ENCODE measurements around the gene NOPCHAP1.
A peak's percentile ranks its signal among the peaks of the same experiment; 100 is the strongest.
"Not testable (repeated sequence)": the region's sequence is repeated elsewhere in the genome, so short reads cannot be mapped to it uniquely, and the experiment has no call there.

NOPCHAP1 gene, protein sequence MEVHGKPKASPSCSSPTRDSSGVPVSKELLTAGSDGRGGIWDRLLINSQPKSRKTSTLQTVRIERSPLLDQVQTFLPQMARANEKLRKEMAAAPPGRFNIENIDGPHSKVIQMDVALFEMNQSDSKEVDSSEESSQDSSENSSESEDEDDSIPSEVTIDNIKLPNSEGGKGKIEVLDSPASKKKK

DNA sequence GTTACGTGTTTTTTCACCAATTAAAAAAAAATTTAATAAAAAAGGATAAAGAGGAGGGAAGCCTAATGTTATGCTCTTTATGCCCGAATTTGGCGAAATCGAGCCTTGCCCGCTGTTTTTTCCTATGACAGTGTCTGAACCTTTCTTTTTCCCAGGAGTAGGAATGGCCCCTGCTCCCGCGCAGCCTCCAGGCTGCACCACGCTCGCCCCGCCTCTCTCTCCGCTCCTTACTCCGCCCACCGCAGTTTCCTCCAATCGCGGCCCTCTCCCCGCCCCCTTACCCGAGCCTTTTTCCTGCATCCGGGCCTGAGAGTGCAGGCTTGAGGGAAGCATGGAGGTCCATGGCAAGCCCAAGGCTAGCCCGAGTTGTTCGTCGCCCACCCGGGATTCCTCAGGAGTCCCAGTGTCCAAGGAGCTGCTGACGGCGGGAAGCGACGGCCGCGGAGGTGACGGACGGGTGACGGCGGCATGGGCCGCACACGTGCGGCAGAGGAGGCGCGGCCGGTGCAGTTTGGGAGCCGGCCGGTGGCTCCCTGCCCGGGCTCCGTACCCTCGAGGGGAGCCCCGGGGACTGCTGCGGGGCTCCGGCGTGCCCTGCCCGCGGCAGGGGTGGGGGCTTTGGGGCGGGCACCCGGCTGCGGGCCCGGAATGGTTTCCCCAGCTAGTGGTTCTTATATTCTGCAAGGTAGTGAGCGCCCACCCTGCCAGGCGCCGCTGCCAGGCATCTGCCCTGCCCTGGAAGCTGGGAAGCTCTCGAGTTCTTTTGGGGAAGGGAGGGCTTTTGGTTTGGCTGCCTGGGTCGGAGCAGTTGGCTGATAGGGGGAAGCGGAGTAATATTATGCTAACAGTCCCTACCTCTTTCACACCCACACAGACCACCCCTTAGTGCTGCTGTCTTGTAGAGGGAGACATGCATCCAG, at the start of gene NOPCHAP1:
Gene NOPCHAP1, plus strand, starts transcription at position 295 of the 920 bp plus-strand sequence. Its CDS starts 37 bp downstream, at position 332.
- DNase-seq (ENCODE audit: low read depth): peak; percentile 71

DNA sequence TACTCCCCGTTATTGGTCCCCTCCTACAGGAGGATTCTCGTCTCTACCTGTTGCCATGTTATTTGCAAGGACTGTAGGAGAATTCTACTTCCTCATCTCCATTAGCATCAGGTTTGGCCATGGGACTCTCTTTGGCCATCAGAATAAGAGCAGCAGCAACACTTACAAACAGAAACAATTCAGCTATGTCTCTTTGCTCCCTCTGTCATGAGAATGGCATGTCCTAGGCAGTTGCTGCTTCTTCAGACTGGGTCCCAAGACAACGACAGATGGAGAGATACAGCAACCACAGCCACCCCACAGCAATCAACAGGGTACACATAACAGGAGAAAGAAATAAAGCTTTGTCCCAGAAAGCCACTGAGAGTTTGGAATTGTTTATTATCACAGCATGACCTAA, 47.7 kb upstream of the NOPCHAP1 start:
- DNase-seq (ENCODE audit: low read depth): no peak

DNA sequence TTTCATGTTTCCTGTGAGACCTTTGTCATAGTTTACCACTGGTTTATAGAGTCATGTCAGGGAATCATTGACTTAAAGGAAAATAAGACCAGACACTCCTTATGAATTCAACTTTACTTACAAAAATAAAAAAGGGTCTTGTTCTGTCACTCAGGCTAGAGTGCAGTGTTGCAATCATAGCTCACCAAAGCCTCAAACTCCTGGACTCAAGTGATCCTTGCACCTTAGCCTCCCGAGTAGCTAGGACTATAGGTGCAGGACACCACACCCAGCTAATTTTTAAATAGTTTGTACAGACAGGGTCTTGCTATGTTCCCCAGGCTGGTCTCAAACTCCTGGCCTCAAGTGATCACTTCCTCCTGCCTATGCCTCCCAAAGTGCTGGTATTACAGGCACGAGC, 47.0 kb upstream of the NOPCHAP1 start:
- DNase-seq (ENCODE audit: low read depth): no peak

DNA sequence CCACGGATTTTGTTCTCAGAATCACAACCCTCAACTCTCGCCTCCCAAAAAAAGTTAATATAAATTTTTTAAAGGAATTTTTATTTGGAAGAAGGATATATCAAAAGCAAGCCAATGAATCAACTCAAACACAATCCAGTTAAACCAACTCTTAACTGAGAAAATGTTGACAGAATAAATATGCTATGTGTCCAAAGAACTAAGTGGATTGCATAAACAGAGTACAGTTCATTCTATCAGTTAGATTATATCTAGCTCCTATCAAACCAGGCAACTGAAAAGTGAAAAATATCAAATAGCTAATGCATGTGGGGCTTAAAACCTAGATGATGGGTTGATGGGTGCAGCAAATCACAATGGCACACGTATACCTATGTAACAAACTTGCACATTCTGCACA, 44.7 kb upstream of the NOPCHAP1 start:
- no peak for DNase-seq (ENCODE audit: low read depth)

DNA sequence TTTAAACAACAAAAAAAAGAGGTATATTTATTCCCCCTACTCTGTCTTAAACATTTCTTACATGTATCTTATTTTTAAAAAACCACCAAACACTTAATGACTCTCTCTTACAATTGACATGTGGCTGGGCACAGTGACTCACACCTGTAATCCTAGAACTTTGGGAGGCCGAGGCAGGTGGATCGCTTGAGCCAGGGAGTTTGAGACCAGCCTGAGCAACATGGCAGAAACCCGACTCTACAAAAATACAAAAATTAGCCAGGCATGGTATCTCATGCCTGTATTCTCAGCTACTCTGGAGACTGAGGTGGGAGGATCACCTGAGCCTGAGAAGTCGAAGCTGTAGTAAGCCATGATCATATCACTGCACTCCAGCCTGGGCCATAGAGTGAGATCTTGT, 44.0 kb upstream of the NOPCHAP1 start:
- DNase-seq (ENCODE audit: low read depth): no peak

DNA sequence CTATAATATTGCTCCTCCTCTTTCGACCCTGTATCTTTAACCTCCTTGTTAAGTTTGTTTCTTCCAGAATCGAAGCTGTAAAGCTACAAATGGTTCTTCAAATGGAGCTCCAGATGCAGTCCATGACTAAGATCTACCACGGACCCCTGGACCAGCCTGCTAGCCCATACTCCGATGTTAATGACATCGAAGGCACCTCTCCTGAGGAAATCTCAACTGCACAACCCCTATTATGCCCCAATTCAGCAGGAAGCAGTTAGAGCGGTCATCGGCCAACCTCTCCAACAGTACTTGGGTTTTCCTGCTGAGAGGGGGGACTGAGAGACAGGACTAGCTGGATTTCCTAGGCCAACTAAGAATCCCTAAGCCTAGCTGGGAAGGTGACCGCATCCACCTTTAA, 42.7 kb upstream of the NOPCHAP1 start:
- not testable (repeated sequence) for DNase-seq (ENCODE audit: low read depth)

DNA sequence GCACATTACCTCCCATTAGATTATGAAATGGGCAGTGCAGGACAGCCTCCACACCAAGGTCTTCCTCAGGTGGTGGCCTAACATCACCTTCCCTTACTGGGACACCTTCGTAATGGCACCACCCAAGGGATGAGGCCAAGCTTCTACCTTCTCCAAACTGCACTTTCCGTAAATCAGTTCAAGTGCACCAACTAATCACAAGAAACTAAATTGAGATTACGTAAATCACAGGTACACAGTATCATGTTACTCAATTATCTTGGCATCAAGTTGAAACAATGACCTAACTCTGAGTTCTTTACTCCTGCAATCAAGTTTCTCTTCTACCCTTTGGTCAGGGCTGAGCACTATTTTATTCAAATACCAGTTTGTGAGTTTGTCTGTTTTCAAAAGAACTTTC, 41.9 kb upstream of the NOPCHAP1 start:
- no peak for DNase-seq (ENCODE audit: low read depth)

DNA sequence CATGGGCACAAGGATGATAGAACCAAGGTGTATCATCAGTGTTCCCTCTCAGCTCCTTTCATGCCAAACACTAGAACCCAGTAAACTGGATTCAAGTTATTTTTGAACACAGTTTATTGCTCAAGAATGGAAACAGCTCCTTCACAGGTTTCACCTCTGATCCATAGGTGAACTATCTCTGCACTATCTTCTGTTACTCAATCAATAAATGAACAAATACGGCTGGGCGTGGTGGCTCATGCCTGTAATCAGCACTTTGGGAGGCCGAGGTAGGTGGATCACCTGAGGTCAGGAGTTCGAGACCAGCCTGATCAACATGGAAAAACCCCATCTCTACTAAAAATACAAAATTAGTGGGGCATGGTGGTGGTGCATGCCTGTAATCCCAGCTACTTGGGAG, 37.4 kb upstream of the NOPCHAP1 start:
- not testable (repeated sequence) for DNase-seq (ENCODE audit: low read depth)

DNA sequence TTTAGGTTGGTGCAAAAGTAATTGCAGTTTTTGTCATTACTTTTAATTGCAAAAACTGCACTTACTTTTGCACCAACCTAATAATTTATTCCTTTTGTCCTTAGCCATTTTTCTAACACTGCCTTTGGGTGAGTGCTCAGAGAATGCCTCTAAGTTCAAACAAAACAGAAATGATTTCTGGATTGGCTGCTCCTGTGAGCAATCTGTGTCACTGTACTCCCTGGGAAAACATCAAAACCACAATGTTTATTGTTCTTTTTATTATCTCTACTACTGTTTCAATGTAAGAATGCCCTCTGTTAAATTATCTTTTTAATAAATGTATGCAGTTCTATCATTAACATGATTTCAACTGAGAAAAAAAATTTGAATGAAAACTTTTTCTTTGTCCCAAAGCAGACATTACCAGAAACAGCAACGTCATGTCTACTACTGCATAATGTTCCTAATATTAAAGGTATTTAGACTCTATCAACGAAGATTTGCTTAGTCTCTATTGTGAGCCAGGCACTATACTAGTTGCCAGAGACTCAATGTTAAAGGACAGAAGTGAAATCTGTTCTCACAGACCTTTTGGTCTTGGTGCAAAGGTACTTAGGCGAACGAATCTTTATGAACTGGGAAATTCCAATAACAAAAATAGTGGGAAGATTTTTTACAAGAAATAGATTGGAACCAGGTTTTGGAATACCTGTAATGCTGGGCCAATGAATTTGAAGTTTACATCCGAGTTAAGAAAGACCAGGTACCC, 34.2 kb upstream of the NOPCHAP1 start:
- DNase-seq (ENCODE audit: low read depth): no peak

DNA sequence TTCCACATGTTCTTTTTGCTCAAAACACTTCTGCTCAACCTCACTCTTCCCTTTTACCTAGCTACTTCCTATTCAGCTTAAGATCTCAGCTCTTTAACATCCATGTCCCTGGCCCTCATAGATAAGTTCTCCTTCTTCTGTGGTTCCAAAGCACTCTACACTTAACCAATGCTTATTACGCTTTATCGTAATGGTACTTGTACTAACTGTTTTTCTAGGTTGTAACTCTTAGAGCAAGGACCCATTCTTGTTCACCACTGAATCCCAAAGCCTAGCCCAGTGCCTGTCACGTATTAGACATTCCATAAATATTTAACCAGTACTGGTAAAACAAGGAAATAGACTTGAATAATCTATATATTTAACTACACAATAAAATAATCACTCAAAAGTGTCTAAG, 33.3 kb upstream of the NOPCHAP1 start:
- no peak for DNase-seq (ENCODE audit: low read depth)

DNA sequence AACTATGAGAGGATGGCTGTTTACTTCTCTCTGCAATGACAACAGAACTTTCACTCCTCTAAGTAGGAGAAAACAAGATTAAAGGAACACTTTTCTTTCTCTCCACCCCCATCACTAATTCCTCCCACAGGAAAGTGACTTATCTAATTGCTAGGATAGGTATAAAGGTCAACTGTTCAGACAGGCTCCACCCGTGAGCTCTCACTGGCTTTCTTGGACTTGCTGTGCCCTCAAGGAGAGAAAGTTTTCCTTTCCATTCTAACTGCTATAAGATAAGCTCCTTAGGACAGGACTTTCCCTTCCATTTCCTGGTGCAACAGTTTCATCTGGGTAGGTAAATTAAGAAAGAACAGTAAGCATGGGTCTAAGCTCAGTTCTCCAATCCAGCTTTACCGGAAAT, 32.8 kb upstream of the NOPCHAP1 start:
- DNase-seq (ENCODE audit: low read depth): no peak

DNA sequence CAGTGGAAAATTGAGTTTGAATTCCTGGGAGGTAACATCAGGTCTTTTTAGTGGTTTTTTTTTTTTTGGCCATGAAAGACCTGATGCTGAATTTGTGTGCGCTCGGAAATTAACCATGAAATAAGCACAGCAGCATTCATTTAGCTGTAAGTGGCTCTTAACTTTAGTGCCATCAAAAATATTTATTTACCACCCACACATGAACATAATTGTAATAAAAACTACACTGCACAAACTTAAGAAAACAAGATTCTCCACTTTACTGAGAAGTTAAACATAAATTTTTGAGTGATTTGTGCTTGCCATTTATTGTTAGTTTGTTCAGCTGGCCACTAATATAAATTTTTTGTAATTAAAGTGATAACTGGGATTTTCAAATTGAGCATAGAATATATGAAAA, 30.4 kb upstream of the NOPCHAP1 start:
- DNase-seq (ENCODE audit: low read depth): no peak

DNA sequence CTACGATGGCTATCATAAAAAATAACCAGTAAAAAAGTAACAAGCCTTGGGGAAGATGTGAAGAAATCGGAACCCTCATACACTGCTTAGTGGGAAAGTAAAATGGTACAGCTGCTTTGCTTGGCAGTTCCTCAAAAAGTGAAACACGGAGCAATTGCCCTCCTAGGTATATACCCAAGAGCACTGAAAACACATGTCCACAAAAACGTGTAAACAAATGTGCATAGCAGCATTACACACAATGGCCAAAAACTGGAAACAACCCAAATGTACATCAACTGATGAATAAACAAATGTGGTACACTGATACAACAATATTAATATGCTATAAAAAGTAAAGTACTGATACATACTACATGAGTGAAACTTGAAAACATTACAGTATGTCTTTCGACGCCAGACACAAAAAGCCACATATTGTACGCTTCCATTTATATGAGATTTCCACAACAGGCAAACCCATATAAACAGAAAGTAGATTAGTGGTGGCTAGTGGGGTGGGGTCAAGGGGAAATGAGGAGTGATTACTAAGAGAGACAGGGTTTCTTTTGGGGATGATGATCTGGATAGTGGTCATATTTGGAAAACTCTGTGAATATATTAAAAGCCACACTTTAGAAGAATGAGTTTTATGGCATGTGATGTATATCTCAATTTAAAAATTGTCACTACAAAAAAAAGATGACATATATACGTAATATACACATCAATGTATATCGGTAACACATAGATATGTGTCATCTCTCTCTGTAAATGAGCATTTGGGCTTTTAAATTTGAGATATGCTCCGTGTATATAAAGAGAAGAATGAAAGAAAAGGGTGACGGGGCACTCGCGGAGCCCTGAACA, 29.0 kb upstream of the NOPCHAP1 start:
- no peak for DNase-seq (ENCODE audit: low read depth)

DNA sequence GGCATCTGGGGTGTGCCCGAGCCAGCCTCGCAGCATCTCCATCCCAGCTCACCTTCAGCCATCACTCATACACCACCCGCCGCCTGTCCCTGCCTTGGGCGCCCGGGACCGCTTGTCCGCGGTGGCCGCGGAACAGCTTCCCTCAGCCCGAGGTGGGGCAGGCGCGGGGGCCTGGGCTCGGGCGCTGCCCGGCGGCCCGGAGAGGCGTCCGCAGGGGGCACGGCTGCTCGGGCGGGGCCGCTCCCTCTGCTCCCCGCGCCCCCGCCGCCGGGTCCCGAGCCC, 28.5 kb upstream of the NOPCHAP1 start:
- DNase-seq (ENCODE audit: low read depth): no peak

DNA sequence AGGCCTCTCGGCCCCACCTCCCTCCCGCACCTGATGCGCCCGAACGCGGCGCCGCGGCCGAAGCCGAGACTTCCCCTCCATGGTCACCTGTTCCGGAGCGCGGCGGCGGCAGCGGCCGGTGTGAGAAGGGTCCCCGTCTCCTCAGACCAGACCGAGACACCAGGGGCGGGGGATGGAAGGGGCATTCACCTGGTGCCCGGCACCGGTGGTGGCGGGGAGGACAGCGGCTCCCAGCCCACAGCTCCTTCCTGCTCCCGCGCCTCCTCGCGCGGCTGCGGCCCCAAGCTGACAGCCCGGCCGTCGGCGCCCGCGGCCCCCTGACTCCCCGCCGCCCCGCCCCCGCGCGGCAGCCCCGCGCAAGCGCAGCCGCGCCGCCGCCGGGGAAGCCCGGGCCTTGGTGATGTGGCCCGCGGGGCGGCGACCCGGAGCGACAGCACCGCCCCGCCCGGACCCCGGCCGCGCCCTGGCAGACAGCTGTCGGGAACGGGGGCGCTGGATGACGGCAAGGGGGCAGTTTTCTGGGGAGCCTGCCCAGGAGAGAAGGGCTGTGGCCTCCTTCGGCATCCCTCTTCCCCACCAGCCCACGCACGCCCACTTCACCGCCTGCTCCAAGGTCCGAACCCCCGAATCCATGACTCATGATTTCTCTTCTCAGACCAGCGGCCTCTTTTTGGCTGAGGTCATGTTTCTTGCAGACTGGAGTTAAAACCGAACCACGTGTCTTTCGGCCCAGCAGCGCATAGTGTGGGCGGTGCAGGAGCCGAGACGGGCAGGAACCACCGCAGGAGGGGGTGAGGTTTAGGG, 27.9 kb upstream of the NOPCHAP1 start, which contains the start of gene SLC41A2:
Gene SLC41A2, minus strand, starts transcription at position 290 of the 804 bp plus-strand sequence. CDS start 29,763 bp downstream, outside the sequence.
- DNase-seq (ENCODE audit: low read depth): peak; percentile 71

DNA sequence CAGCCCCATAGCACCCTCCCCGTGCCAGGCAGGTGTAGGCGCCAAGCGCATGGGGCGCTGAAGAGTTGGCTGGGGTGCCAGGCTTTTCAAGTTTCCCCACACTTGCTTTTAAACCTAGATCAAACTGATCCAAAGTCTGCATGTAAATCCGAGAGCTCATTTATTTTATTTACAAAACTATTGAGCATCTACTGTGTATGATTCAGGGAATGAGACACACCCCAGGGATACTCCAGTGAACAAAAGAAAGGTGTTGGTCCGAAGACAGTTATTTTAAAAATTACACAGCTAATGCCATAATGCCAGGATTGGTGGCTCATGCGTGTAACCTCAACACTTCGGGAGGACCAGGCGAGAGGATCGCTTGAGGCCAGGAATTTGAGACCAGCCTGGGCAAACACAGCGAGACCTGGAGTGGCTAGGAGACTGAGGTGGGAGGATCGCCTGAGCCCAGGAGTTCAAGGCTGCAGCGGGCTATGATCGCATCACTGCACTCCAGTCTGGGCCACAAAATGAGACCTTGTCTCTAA, 27.2 kb upstream of the NOPCHAP1 start:
- no peak for DNase-seq (ENCODE audit: low read depth)

DNA sequence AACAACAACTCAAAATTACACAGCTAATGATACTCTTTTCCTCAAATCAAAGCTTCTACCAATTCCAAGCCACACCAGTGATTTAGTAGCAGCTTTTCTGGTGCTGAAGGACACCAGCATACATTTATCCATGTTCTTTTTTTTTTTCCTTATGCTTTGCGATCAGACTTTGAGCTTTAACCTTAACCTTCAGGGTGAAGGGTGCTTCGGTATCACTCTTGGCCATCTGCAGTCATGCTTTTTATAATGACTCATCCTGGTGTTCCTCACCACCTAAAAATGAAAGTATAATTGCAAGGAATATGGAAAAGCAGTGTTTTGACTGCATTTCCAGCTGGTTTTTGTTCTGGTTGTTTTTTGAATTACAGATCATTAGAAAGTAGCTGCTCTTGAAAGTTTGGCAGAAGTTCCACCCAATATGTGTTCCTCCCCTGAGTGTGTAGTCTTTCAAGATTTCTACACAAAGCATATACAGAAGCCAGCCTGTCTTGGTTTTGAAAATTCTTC, 26.7 kb upstream of the NOPCHAP1 start:
- DNase-seq (ENCODE audit: low read depth): no peak

DNA sequence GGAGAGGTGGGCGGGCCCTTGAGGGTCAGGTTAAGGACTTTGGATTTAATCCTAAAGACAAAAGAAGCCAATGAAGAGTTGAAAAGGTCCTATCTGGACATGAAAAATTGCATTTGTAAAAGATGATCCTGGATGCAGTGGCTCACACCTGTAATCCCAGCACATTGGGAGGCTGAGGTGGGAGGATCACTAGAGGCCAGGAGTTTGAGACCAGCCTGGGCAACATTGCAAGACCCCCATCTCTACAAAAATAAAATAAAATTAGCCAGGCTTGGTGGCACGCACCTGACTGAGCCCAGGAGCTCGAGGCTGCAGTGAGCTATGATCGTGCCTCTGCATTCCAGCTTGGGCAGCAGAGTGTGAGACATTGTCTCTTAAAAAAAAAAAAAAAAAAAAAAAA, 25.7 kb upstream of the NOPCHAP1 start:
- no peak for DNase-seq (ENCODE audit: low read depth)

DNA sequence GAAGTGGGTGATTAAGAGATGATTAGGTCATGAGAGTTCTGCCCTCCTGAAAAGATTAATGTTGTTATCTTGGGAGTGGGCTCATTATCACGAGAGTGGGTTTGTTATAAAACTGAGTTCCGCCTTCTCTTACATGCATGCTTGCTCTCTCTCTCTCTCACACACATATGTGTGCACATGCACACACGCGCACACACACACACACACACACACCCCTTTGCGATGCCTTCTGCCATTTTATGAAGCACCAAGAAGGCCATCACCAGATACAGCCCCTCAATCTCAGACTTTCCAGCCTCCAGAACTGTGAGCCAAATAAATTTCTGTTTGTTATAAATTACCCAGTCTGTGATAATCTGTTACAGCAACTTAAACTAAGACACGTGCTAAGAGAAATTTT, 22.4 kb upstream of the NOPCHAP1 start:
- DNase-seq (ENCODE audit: low read depth): no peak

DNA sequence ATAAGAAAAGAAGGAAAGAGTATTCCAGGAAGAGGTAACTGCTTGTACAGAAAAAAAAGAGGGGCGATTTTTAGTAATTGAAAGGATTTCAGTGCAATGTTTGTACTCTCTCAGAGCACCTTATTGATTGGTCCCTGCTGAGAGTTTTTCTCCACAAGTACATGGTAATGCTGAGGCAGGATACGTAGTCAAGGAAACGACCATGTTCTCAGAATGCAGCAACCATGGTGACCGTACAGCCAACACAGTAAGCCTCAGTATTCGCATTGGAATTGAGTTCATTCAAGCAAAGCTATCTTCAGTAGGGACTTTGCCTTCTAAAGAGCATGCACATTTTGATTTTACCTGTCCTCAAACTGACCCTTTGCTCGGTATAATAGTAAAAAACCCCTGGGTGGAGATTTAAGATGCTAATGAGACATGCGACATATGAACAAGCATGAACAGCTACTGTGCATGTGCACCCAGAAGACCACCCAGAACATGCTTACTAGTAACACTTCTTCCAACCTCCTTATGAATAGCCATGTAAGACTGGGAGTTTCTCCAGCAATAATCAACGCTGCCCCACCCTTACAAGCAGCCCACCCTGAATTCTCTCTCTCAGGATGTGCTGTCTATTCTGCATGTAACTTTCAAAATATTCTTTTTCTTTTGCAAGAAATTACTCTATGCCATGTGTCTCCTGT, 21.8 kb upstream of the NOPCHAP1 start:
- DNase-seq (ENCODE audit: low read depth): no peak

Data from T-helper 22 cell (primary cell).